Esophagus muscularis mucosa (tissue), 4 donors: ENCODE results near the gene CNOT4.

Source experiments
- CTCF ChIP-seq, 3 experiments: fragments of 200-600 bp in 2 of 3; fragments of 450-650 bp in 1 of 3; sonication (generic) in 2 of 3; IDR thresholded peaks; one replicate each; pipeline ENCODE4 v1.5.1; 2017 to 2019; ENCODE audit warnings: antibody characterized with exemption in 3 of 3, mild to moderate bottlenecking in 2 of 3, moderate library complexity in 1 of 3
- EP300 ChIP-seq: sonication (generic); formaldehyde crosslinking; IDR thresholded peaks from one replicate; pipeline ENCODE4 v1.6.1; 2017; ENCODE audit warnings: antibody characterized with exemption
- POLR2A ChIP-seq: fragments of 450-650 bp; IDR thresholded peaks from one replicate; pipeline ENCODE4 v1.6.1; 2017; ENCODE audit warnings: antibody characterized with exemption, moderate library complexity, mild to moderate bottlenecking, low read depth

DNA sequence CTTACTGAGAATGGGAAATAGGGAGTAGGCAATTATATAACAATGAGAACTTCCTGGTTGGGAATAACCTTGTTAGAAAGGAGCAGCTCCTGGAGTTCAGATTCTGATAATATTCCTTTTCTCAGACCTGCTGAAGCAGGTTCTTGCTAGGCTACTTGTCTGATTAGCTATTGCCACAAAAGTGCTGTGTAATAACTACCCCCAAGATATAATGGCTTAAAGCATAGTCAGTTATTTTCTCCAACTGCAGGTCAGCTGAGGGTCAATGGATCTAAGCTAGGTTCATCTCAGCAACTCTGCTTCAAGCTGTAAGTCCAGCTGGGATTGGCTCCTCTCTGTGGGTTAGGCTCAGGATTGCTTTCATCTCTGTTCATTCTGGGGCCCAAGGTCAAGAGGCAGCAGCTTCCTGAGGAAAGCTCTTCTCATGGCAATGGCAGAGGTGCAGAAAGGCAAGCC is 9.4 kb upstream of the CNOT4 start:
- no peak for TF ChIP-seq EP300
- no peak for TF ChIP-seq POLR2A
- TF ChIP-seq CTCF (IDR thresholded peaks at IDR 0.05), result no peak
